Tibial nerve (tissue), 4 donors: ENCODE data around the gene TTC23L. TPM values are rescaled to one million over a fixed set of nuclear protein-coding genes. Genes with fewer than 3 reads are reported as not detected.
"Not testable (repeated sequence)": the region's sequence is repeated elsewhere in the genome, so short reads cannot be mapped to it uniquely, and the experiment has no call there.

ENCODE experiments used
- DNase-seq, 2 donors: peaks; one replicate each; pipeline ENCODE4 v3.0.0-alpha.2; 2019; ENCODE audit warnings: low spot score in 2 of 2
- H3K27ac ChIP-seq, 4 donors: fragments of 200-600 bp; sonication (generic) in 3 of 4; one replicate each; pipeline ENCODE4 v1.5.1; 2017 to 2019; ENCODE audit warnings: mild to moderate bottlenecking in 1 of 4
- H3K27me3 ChIP-seq, 2 donors: fragments of 200-600 bp; sonication (generic) in 1 of 2; one replicate each; pipeline versions ENCODE4 v1.5.1 to v1.6.0; 2017 to 2019
- H3K36me3 ChIP-seq, 3 donors: fragments of 200-600 bp; sonication (generic); one replicate each; pipeline ENCODE4 v1.5.1; 2018 to 2019
- H3K4me1 ChIP-seq, 4 donors: fragments of 200-600 bp; sonication (generic) in 3 of 4; one replicate each; pipeline ENCODE4 v1.5.1; 2017 to 2019
- H3K4me3 ChIP-seq, 4 donors: fragments of 200-600 bp; sonication (generic) in 3 of 4; one replicate each; pipeline ENCODE4 v1.5.1; 2017 to 2019; ENCODE audit warnings: mild to moderate bottlenecking in 1 of 4, moderate library complexity in 1 of 4
- H3K9me3 ChIP-seq, 4 donors: fragments of 200-600 bp; sonication (generic) in 3 of 4; one replicate each; pipeline ENCODE4 v1.5.1; 2017 to 2019
- CTCF ChIP-seq, 5 experiments: fragments of 200-600 bp in 3 of 5; fragments of 450-650 bp in 2 of 5; sonication (generic) in 3 of 5; IDR thresholded peaks; one replicate each; pipeline ENCODE4 v1.5.1; 2016 to 2019; ENCODE audit warnings: antibody characterized with exemption in 5 of 5, mild to moderate bottlenecking in 3 of 5, moderate library complexity in 2 of 5
- EP300 ChIP-seq, 2 donors: sonication (generic); formaldehyde crosslinking; IDR thresholded peaks; one replicate each; pipeline ENCODE4 v1.6.1; 2017; ENCODE audit warnings: antibody characterized with exemption in 2 of 2, mild to moderate bottlenecking in 1 of 2
- POLR2A ChIP-seq, 2 donors: fragments of 450-650 bp; IDR thresholded peaks; one replicate each; pipeline ENCODE4 v1.6.1; 2017; ENCODE audit warnings: antibody characterized with exemption in 2 of 2, mild to moderate bottlenecking in 2 of 2, moderate library complexity in 2 of 2
- WGBS, 2 donors: methylation state at CpG; one replicate each; pipeline ENCODE4 v1.1.5; 2018; 5-methylcytosine and 5-hydroxymethylcytosine counted together
- total RNA-seq, 4 donors: library from RNA; depleted of rRNA; stranded (reverse); fragments of >200 nt; gene quantifications; one replicate each; pipeline ENCODE4 v1.1.0, GENCODE V29; 2016

The TTC23L gene
- total RNA-seq, 4 donors from 2014 or later: 0.39 to 5.4 (median 2.7) TPM

GRCh38 chr5:34919077-34919476 is 80.1 kb downstream of the TTC23L start:
- no peak for DNase-seq
- TF ChIP-seq EP300 (IDR thresholded peaks at IDR 0.05) (no peak), CTCF (IDR thresholded peaks at IDR 0.05) (no peak), POLR2A (IDR thresholded peaks at IDR 0.05) (no peak)
- Histone ChIP-seq H3K4me1 (peaks cover 0 to 27% (median 18%) of the 10 kb centered on the region in 4 donors), H3K9me3 (no peaks in the 10 kb centered on the region), H3K27me3 (no peaks in the 10 kb centered on the region), H3K4me3 (no peak overlapping the region), H3K27ac (no peak overlapping the region), H3K36me3 (peaks cover 0 to 43% (median 0%) of the 10 kb centered on the region in 3 donors)
- 85% methylated on average over 4 of the region's 4 CpGs for WGBS, 2 donors

- not testable (repeated sequence) for H3K9me3 ChIP-seq, H3K27ac ChIP-seq, H3K27me3 ChIP-seq, DNase-seq, H3K4me3 ChIP-seq, H3K4me1 ChIP-seq
- 94 to 95% methylated on average over 9 of the region's 9 CpGs for WGBS, 2 donors
- peaks cover 0 to 69% (median 6%) of the 10 kb centered on the region in 3 donors for H3K36me3 ChIP-seq
Measured at GRCh38 chr5:34923256-34923655, 84.3 kb downstream of the TTC23L start.

- DNase-seq: no peak
- no peak overlapping the region for H3K4me3 ChIP-seq
- H3K9me3 ChIP-seq: no peaks in the 10 kb centered on the region
- H3K4me1 ChIP-seq: peaks cover 0 to 6% (median 3%) of the 10 kb centered on the region in 4 donors
- 43 to 53% methylated on average over 3 of the region's 3 CpGs for WGBS, 2 donors
- peaks cover 0 to 69% (median 6%) of the 10 kb centered on the region in 3 donors for H3K36me3 ChIP-seq
- no peak overlapping the region for H3K27ac ChIP-seq
- H3K27me3 ChIP-seq: no peaks in the 10 kb centered on the region
- no peak for TF ChIP-seq CTCF (IDR thresholded peaks at IDR 0.05)
- no peak for TF ChIP-seq POLR2A (IDR thresholded peaks at IDR 0.05)
- no peak for TF ChIP-seq EP300 (IDR thresholded peaks at IDR 0.05)
Measured at GRCh38 chr5:34923694-34924461, 84.9 kb downstream of the TTC23L start.

- DNase-seq: no peak
- peaks cover 0 to 8% (median 3%) of the 10 kb centered on the region in 4 donors for H3K4me1 ChIP-seq
- H3K27me3 ChIP-seq: no peaks in the 10 kb centered on the region
- peaks cover 0 to 69% (median 6%) of the 10 kb centered on the region in 3 donors for H3K36me3 ChIP-seq
- H3K9me3 ChIP-seq: no peaks in the 10 kb centered on the region
- no peak for TF ChIP-seq EP300 (IDR thresholded peaks at IDR 0.05)
- no peak for TF ChIP-seq CTCF (IDR thresholded peaks at IDR 0.05)
- no peak for TF ChIP-seq POLR2A (IDR thresholded peaks at IDR 0.05)
- H3K27ac ChIP-seq: no peak overlapping the region
- no peak overlapping the region for H3K4me3 ChIP-seq
Measured at GRCh38 chr5:34924462-34924765, 85.5 kb downstream of the TTC23L start.

GRCh38 chr5:34926318-34926888 is 87.4 kb downstream of the TTC23L start:
- no peak overlapping the region for H3K27ac ChIP-seq
- no peak for TF ChIP-seq POLR2A (IDR thresholded peaks at IDR 0.05)
- TF ChIP-seq EP300 (IDR thresholded peaks at IDR 0.05): no peak
- no peak for TF ChIP-seq CTCF (IDR thresholded peaks at IDR 0.05)
- H3K27me3 ChIP-seq: no peaks in the 10 kb centered on the region
- peaks cover 0 to 20% (median 10%) of the 10 kb centered on the region in 4 donors for H3K4me1 ChIP-seq
- peaks cover 0 to 53% (median 6%) of the 10 kb centered on the region in 3 donors for H3K36me3 ChIP-seq
- H3K4me3 ChIP-seq: no peak overlapping the region
- no peak for DNase-seq
- WGBS, 2 donors: 87 to 89% methylated on average over 3 of the region's 3 CpGs
- no peaks in the 10 kb centered on the region for H3K9me3 ChIP-seq
